Breast epithelium (tissue), 4 donors: ENCODE measurements around the gene SMYD2. TPM values are rescaled to one million over a fixed set of nuclear protein-coding genes. Genes with fewer than 3 reads are reported as not detected.

ENCODE experiments used
- DNase-seq, 2 donors: peaks; one replicate each; pipeline ENCODE4 v3.0.0-alpha.2; 2019; ENCODE audit warnings: low spot score in 2 of 2
- H3K27ac ChIP-seq, 2 donors: fragments of 200-600 bp; sonication (generic) in 1 of 2; one replicate each; pipeline ENCODE4 v1.5.1; 2016 to 2019; ENCODE audit warnings: mild to moderate bottlenecking in 1 of 2
- H3K27me3 ChIP-seq, 2 donors: fragments of 200-600 bp; sonication (generic) in 1 of 2; one replicate each; pipeline versions ENCODE4 v1.5.1 to v1.6.0; 2017 to 2019; ENCODE audit warnings: control low read depth in 1 of 2, mild to moderate bottlenecking in 1 of 2
- H3K36me3 ChIP-seq: fragments of 200-600 bp; one replicate; pipeline ENCODE4 v1.5.1; 2019
- H3K4me1 ChIP-seq, 2 donors: fragments of 200-600 bp; sonication (generic); one replicate each; pipeline ENCODE4 v1.5.1; 2016 to 2019; ENCODE audit warnings: control low read depth in 1 of 2
- H3K4me3 ChIP-seq, 3 donors: fragments of 200-600 bp; sonication (generic); 1 replicate in 2 of 3; 2 replicates in 1 of 3; pipeline ENCODE4 v1.5.1; 2016 to 2019; ENCODE audit warnings: mild to moderate bottlenecking in 3 of 3, moderate library complexity in 2 of 3
- H3K9me3 ChIP-seq, 2 donors: fragments of 200-600 bp; sonication (generic) in 1 of 2; one replicate each; pipeline ENCODE4 v1.5.1; 2016 to 2019; ENCODE audit warnings: control low read depth in 1 of 2
- CTCF ChIP-seq, 3 donors: fragments of 450-650 bp; IDR thresholded peaks; one replicate each; pipeline ENCODE4 v1.5.1; 2016 to 2017; ENCODE audit warnings: antibody characterized with exemption in 3 of 3, mild to moderate bottlenecking in 3 of 3, moderate library complexity in 3 of 3
- POLR2A ChIP-seq: fragments of 450-650 bp; IDR thresholded peaks from one replicate; pipeline ENCODE4 v1.6.1; 2016; ENCODE audit warnings: antibody characterized with exemption, mild to moderate bottlenecking, moderate library complexity
- POLR2AphosphoS5 ChIP-seq, 3 donors: sonication (generic); formaldehyde crosslinking; IDR thresholded peaks; one replicate each; pipeline ENCODE4 v1.6.1; 2017; ENCODE audit warnings: antibody characterized with exemption in 3 of 3
- intact Hi-C: fragments of 100-400 bp; cut with DNase I; formaldehyde crosslinking; loops from one replicate; pipeline ENCODE4 v1.15.1; 2023; ENCODE audit warnings: low total_unique reads
- total RNA-seq, 3 donors: library from RNA; depleted of rRNA; stranded (reverse); fragments of >200 nt; gene quantifications; one replicate each; pipeline ENCODE4 v1.1.0, GENCODE V29; 2016

Gene SMYD2
- total RNA-seq, 3 donors from 2014 or later, result 30.9 to 37.3 (median 37.0) TPM

GRCh38 chr1:214377886-214378285, 96.9 kb downstream of the SMYD2 start:
- Histone ChIP-seq H3K36me3 (no peaks in the 10 kb centered on the region), H3K4me1 (no peaks in the 10 kb centered on the region), H3K27me3 (no peaks in the 10 kb centered on the region), H3K4me3 (no peak overlapping the region), H3K9me3 (no peaks in the 10 kb centered on the region), H3K27ac (peak overlapping the region; percentile 58 to 62)
- intact Hi-C loops, result no loop called here
- TF ChIP-seq POLR2A (no peak), POLR2AphosphoS5 (IDR thresholded peaks at IDR 0.05) (peak; percentile 18 to 45 (median 24))
- peak in 1 of 2 donors; percentile 70 for DNase-seq

DNA sequence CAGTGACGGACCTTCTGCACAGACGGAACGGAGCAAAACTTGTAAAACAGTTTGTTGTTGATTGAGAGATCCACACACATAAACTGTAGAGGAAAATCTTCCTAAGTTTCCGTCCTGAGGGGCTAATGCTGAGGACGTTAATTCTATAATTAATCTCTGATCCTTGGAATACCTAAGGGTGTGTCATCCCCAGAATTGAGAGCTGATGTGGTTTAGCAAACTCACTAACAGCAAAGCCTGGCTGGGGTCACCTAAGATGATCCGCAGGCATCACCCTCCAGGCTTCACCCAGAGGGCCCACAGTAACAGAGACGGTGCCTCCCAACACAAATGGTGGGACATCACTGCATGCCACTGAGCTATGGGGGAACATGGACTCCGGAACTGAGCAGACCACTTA, 97.5 kb downstream of the SMYD2 start:
- no peaks in the 10 kb centered on the region for H3K9me3 ChIP-seq
- no peak for DNase-seq
- no peaks in the 10 kb centered on the region for H3K4me1 ChIP-seq
- intact Hi-C loops, result no loop called here
- H3K36me3 ChIP-seq, result no peaks in the 10 kb centered on the region
- no peaks in the 10 kb centered on the region for H3K27me3 ChIP-seq
- no peak for TF ChIP-seq POLR2AphosphoS5 (IDR thresholded peaks at IDR 0.05)
- no peak for TF ChIP-seq POLR2A
- no peak for TF ChIP-seq CTCF (IDR thresholded peaks at IDR 0.05)
- H3K27ac ChIP-seq, result peak overlapping the region; percentile 57 to 62
- H3K4me3 ChIP-seq, result no peak overlapping the region

- Histone ChIP-seq H3K27me3 (no peaks in the 10 kb centered on the region), H3K27ac (peak overlapping the region; percentile 57 to 62), H3K4me3 (no peak overlapping the region), H3K4me1 (no peaks in the 10 kb centered on the region), H3K9me3 (no peaks in the 10 kb centered on the region), H3K36me3 (no peaks in the 10 kb centered on the region)
- intact Hi-C loops, result no loop called here
- TF ChIP-seq POLR2AphosphoS5 (IDR thresholded peaks at IDR 0.05), result no peak
- no peak for DNase-seq
Observed at GRCh38 chr1:214379236-214379970, 98.4 kb downstream of the SMYD2 start.

DNA sequence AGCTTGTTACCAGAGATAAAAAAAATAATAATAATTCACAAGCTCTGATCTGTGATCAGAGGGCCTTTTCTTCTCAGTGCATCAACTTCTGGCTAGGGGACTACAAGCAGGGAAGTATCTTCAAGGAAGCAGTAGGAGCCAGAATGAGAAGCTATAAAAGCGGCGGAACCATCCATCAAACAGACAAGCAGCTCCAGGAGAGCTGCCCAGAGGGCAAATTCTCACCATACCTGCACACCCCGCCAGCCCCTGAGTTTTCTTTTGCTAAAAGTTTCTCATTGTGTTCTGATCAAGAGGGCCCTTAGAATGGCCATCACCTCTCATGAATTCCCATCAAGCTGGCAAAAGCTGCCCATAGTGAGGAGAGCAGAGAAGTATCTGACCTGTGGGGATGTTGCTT, 99.4 kb downstream of the SMYD2 start:
- Histone ChIP-seq H3K36me3 (no peaks in the 10 kb centered on the region), H3K27me3 (no peaks in the 10 kb centered on the region), H3K27ac (peak overlapping the region; percentile 27 to 48), H3K9me3 (no peaks in the 10 kb centered on the region), H3K4me1 (no peaks in the 10 kb centered on the region), H3K4me3 (no peak overlapping the region)
- DNase-seq, result peak in 1 of 2 donors; percentile 35
- TF ChIP-seq POLR2A (no peak), POLR2AphosphoS5 (IDR thresholded peaks at IDR 0.05) (no peak), CTCF (IDR thresholded peaks at IDR 0.05) (no peak)
- intact Hi-C loops, result no loop called here

DNA sequence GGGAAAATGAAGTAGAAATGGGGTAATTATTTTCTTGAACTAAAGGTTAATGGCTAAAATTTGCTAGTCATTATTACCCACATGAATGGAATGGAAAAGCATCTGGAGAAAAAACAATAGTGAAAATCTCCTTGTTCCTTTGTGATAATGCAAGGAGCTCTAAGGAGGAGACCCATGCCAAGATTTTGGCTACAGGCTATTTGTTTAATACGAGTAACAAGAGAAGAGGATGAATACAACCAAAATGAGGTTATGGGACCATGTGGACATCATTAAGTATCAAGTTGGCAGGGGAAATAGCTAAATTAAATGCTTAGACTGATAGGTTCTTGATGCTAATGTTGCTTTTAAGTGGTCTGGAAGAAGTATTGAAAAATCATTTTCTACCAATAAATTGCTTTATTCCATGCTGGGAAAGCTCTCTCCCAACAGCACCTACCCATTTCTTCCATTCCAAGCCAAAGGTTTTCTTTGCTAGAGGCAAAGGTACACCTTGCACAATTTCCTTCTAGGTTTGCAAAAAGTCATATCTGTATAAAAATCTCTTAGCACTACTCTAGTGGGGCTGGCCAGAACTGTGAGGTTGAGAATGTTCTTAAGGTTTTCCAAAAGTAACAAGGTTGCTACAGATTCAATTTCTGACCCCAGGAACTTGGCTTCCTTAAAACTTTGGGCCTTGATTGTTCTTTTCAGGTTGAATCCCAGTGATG, 100.2 kb downstream of the SMYD2 start:
- Histone ChIP-seq H3K27me3 (no peaks in the 10 kb centered on the region), H3K9me3 (no peaks in the 10 kb centered on the region), H3K4me1 (no peaks in the 10 kb centered on the region), H3K27ac (peak overlapping the region; percentile 27 to 48), H3K36me3 (no peaks in the 10 kb centered on the region), H3K4me3 (no peak overlapping the region)
- DNase-seq, result no peak
- TF ChIP-seq POLR2AphosphoS5 (IDR thresholded peaks at IDR 0.05), result no peak
- no peak for TF ChIP-seq POLR2A
- no peak for TF ChIP-seq CTCF (IDR thresholded peaks at IDR 0.05)
- intact Hi-C loops, result no loop called here
